WTC11 (cell line): ENCODE data around the gene AMBRA1. TPM values are rescaled to one million over a fixed set of nuclear protein-coding genes. Genes with fewer than 3 reads are reported as not detected.

Experiments used
- ATAC-seq: fragments of 200-7000 bp; cut with Tn5 transposase; 2 replicates; pipeline ENCODE4 v1.10.0; 2021; ENCODE audit warnings: mild to moderate bottlenecking, moderate library complexity
- CTCF ChIA-PET: fragments of 300-600 bp; sonication (Branson Sonifier 250); formaldehyde crosslinking; loops from one replicate; lab custom pipeline; 2021; ENCODE audit warnings: antibody characterized with exemption; lab: Charles Lee
- POLR2A ChIA-PET: fragments of 350-600 bp; sonication (Branson Sonifier 250); formaldehyde crosslinking; loops from one replicate; lab custom pipeline; 2021; ENCODE audit warnings: antibody characterized with exemption; lab: Charles Lee
- DNase-seq: peaks from one replicate; pipeline ENCODE4 v3.0.0; 2021; ENCODE audit warnings: low spot score
- H3K27ac Mint-ChIP-seq: 2 replicates; pipeline ENCODE4 v1.8.0; 2021; ENCODE audit warnings: mixed read lengths
- H3K27me3 Mint-ChIP-seq: 2 replicates; pipeline ENCODE4 v1.8.0; 2021; ENCODE audit warnings: low read depth, mild to moderate bottlenecking, moderate library complexity, mixed read lengths
- H3K36me3 Mint-ChIP-seq: 2 replicates; pipeline ENCODE4 v1.8.0; 2021; ENCODE audit warnings: mixed read lengths
- H3K4me1 Mint-ChIP-seq: 2 replicates; pipeline ENCODE4 v1.8.0; 2022; ENCODE audit warnings: mixed read lengths
- H3K4me3 Mint-ChIP-seq: 2 replicates; pipeline ENCODE4 v1.8.0; 2021; ENCODE audit warnings: mild to moderate bottlenecking, moderate library complexity, mixed read lengths
- H3K9me3 Mint-ChIP-seq: 2 replicates; pipeline ENCODE4 v1.8.0; 2021; ENCODE audit warnings: mixed read lengths
- ARID4B ChIP-seq: sonication (generic); formaldehyde crosslinking; IDR thresholded peaks from 2 replicates; pipeline ENCODE4 v1.8.0; 2023; ENCODE audit warnings: missing genetic modification reagents, mild to moderate bottlenecking, borderline replicate concordance
- CBFB ChIP-seq: sonication (generic); formaldehyde crosslinking; IDR thresholded peaks from 2 replicates; pipeline ENCODE4 v1.8.1; 2022; ENCODE audit warnings: mild to moderate bottlenecking, low read depth, missing genetic modification reagents
- CDX4 ChIP-seq: fragments of 250-450 bp; sonication (Bioruptor Pico); IDR thresholded peaks from 2 replicates; pipeline ENCODE4 v1.9.0; 2021; ENCODE audit warnings: moderate library complexity, mild to moderate bottlenecking, inconsistent platforms, borderline replicate concordance
- E2F4 ChIP-seq: sonication (generic); formaldehyde crosslinking; IDR thresholded peaks from 2 replicates; pipeline ENCODE4 v1.8.1; 2022; ENCODE audit warnings: low read depth, mild to moderate bottlenecking, moderate library complexity, missing genetic modification reagents, borderline replicate concordance
- E2F5 ChIP-seq: sonication (generic); formaldehyde crosslinking; IDR thresholded peaks from 2 replicates; pipeline ENCODE4 v1.8.1; 2022; ENCODE audit warnings: mild to moderate bottlenecking, moderate library complexity, missing genetic modification reagents
- ETV6 ChIP-seq: sonication (generic); formaldehyde crosslinking; IDR thresholded peaks from 2 replicates; pipeline ENCODE4 v1.8.1; 2022; ENCODE audit warnings: mild to moderate bottlenecking, missing genetic modification reagents
- FOXK1 ChIP-seq: sonication (generic); formaldehyde crosslinking; IDR thresholded peaks from 2 replicates; pipeline ENCODE4 v1.8.0; 2022; ENCODE audit warnings: mild to moderate bottlenecking, moderate library complexity, missing genetic modification reagents
- FOXP1 ChIP-seq: sonication (generic); formaldehyde crosslinking; IDR thresholded peaks from 2 replicates; pipeline ENCODE4 v1.8.0; 2022; ENCODE audit warnings: missing genetic modification reagents, mild to moderate bottlenecking, moderate library complexity, borderline replicate concordance
- GTF2I ChIP-seq: fragments of 250-450 bp; sonication (Bioruptor Pico); conservative IDR thresholded peaks from 2 replicates; pipeline ENCODE4 v1.4.0; 2021; ENCODE audit warnings: mild to moderate bottlenecking
- HMGA2 ChIP-seq: fragments of 250-450 bp; sonication (Bioruptor Pico); IDR thresholded peaks from 2 replicates; pipeline ENCODE4 v1.4.0; 2021; ENCODE audit warnings: mild to moderate bottlenecking, moderate library complexity
- IRF1 ChIP-seq: sonication (generic); formaldehyde crosslinking; IDR thresholded peaks from 2 replicates; pipeline ENCODE4 v1.8.0; 2023; ENCODE audit warnings: missing genetic modification reagents
- IRF2 ChIP-seq: sonication (generic); formaldehyde crosslinking; IDR thresholded peaks from 2 replicates; pipeline ENCODE4 v1.8.0; 2022; ENCODE audit warnings: low read depth, missing genetic modification reagents, borderline replicate concordance
- KAT7 ChIP-seq: sonication (generic); formaldehyde crosslinking; IDR thresholded peaks from 2 replicates; pipeline ENCODE4 v1.8.1; 2023; ENCODE audit warnings: missing genetic modification reagents, mild to moderate bottlenecking, borderline replicate concordance
- PRRX2 ChIP-seq: fragments of 250-450 bp; sonication (Bioruptor Pico); IDR thresholded peaks from 2 replicates; pipeline ENCODE4 v1.8.0; 2021; ENCODE audit warnings: mild to moderate bottlenecking
- TCF7 ChIP-seq: sonication (generic); formaldehyde crosslinking; IDR thresholded peaks from 2 replicates; pipeline ENCODE4 v1.8.0; 2022; ENCODE audit warnings: mild to moderate bottlenecking, low read depth, missing genetic modification reagents, moderate library complexity
- USF1 ChIP-seq: sonication (generic); formaldehyde crosslinking; IDR thresholded peaks from 2 replicates; pipeline ENCODE4 v1.8.0; 2022; ENCODE audit warnings: mild to moderate bottlenecking, missing genetic modification reagents
- ZNF121 ChIP-seq: sonication (generic); formaldehyde crosslinking; IDR thresholded peaks from 2 replicates; pipeline ENCODE4 v1.8.0; 2023; ENCODE audit warnings: missing genetic modification reagents
- ZNF219 ChIP-seq: sonication (generic); formaldehyde crosslinking; IDR thresholded peaks from 2 replicates; pipeline ENCODE4 v1.8.0; 2023; ENCODE audit warnings: missing genetic modification reagents, mild to moderate bottlenecking, borderline replicate concordance
- ZNF317 ChIP-seq: sonication (generic); formaldehyde crosslinking; IDR thresholded peaks from 2 replicates; pipeline ENCODE4 v1.8.1; 2023; ENCODE audit warnings: low read depth, mild to moderate bottlenecking, moderate library complexity, missing genetic modification reagents, borderline replicate concordance
- ZNF396 ChIP-seq: fragments of 250-450 bp; sonication (Bioruptor Pico); IDR thresholded peaks from 2 replicates; pipeline ENCODE4 v1.8.0; 2021; ENCODE audit warnings: mild to moderate bottlenecking, moderate library complexity, borderline replicate concordance
- ZNF423 ChIP-seq: fragments of 250-450 bp; sonication (Bioruptor Pico); IDR thresholded peaks from 2 replicates; pipeline ENCODE4 v2.1.2; 2022; ENCODE audit warnings: mild to moderate bottlenecking, moderate library complexity
- ZSCAN18 ChIP-seq: fragments of 250-450 bp; sonication (Bioruptor Pico); IDR thresholded peaks from 2 replicates; pipeline ENCODE4 v2.1.2; 2022; ENCODE audit warnings: mild to moderate bottlenecking, moderate library complexity
- total RNA-seq: library from RNA; stranded (reverse); gene quantifications from 3 replicates; pipeline ENCODE4 v1.2.3, GENCODE V29; 2021

The AMBRA1 gene
- total RNA-seq, 1 experiment from 2014 or later, result 35.0 TPM

- DNase-seq (no peak), ATAC-seq (no peak)
- no peak overlapping the region for H3K4me3 Mint-ChIP-seq
- H3K9me3 Mint-ChIP-seq, result no peaks in the 10 kb centered on the region
- ChIA-PET CTCF (no interaction called here), POLR2A (no interaction called here)
- peak overlapping the region; percentile 52 for H3K27ac Mint-ChIP-seq
- no peaks in the 10 kb centered on the region for H3K27me3 Mint-ChIP-seq
- peaks cover 29% of the 10 kb centered on the region for H3K36me3 Mint-ChIP-seq
- no peaks in the 10 kb centered on the region for H3K4me1 Mint-ChIP-seq
- TF ChIP-seq ZNF219 (CRISPR knock-in tag), result no peak
- TF ChIP-seq KAT7 (CRISPR knock-in tag), result no peak
- no peak for TF ChIP-seq ARID4B
- no peak for TF ChIP-seq ETV6 (CRISPR knock-in tag)
- no peak for TF ChIP-seq TCF7 (CRISPR knock-in tag)
- TF ChIP-seq GTF2I (CRISPR knock-in tag), result no peak
- no peak for TF ChIP-seq USF1
- TF ChIP-seq FOXP1 (CRISPR knock-in tag), result no peak
- TF ChIP-seq CBFB (CRISPR knock-in tag), result no peak
- no peak for TF ChIP-seq ZNF317 (CRISPR knock-in tag)
- TF ChIP-seq ZSCAN18 (CRISPR knock-in tag), result no peak
- TF ChIP-seq ZNF396 (CRISPR knock-in tag), result no peak
- TF ChIP-seq ZNF121 (CRISPR knock-in tag), result no peak
- no peak for TF ChIP-seq E2F4 (CRISPR knock-in tag)
- no peak for TF ChIP-seq HMGA2 (CRISPR knock-in tag)
- no peak for TF ChIP-seq ZNF423
- TF ChIP-seq IRF2 (CRISPR knock-in tag), result no peak
- TF ChIP-seq PRRX2 (CRISPR knock-in tag), result no peak
These were observed 31.6 kb upstream of the AMBRA1 start for GRCh38 chr11:46625406-46625805.

GRCh38 chr11:46618837-46619236, 25.0 kb upstream of the AMBRA1 start:
- Mint-ChIP-seq H3K36me3 (peaks cover 15% of the 10 kb centered on the region), H3K4me3 (peak overlapping the region; percentile 93), H3K9me3 (no peaks in the 10 kb centered on the region), H3K27me3 (no peaks in the 10 kb centered on the region), H3K27ac (peak overlapping the region; percentile 89), H3K4me1 (peaks cover 23% of the 10 kb centered on the region)
- no peak for DNase-seq
- no peak for ATAC-seq
- CTCF ChIA-PET, result interaction anchor here (0.6 to 2.3 kb wide), 8 partner anchors 81 to 1279 kb away, joined by 3 to 10 read pairs (median 3); partner anchors contain the start of gene ARHGAP1
- POLR2A ChIA-PET, result no interaction called here
- no peak for TF ChIP-seq FOXK1 (CRISPR knock-in tag)
- no peak for TF ChIP-seq CDX4 (CRISPR knock-in tag)
- no peak for TF ChIP-seq E2F5 (CRISPR knock-in tag)
- no peak for TF ChIP-seq IRF1
- no peak for TF ChIP-seq ARID4B
